Tibial artery (tissue), 4 donors: ENCODE data around the gene YWHAE.

ENCODE experiments used
- DNase-seq, 2 donors: peaks; one replicate each; pipeline ENCODE4 v3.0.0-alpha.2; 2019
- H3K27ac ChIP-seq, 2 donors: fragments of 200-600 bp; sonication (generic) in 1 of 2; 1 replicate in 1 of 2; 2 replicates in 1 of 2; pipeline ENCODE4 v1.5.1; 2018 to 2019; ENCODE audit warnings: mild to moderate bottlenecking in 1 of 2
- H3K27me3 ChIP-seq, 2 donors: fragments of 200-600 bp; sonication (generic) in 1 of 2; one replicate each; pipeline versions ENCODE4 v1.5.1 to v1.6.0; 2016 to 2019
- H3K36me3 ChIP-seq, 3 donors: fragments of 200-600 bp; sonication (generic) in 2 of 3; one replicate each; pipeline ENCODE4 v1.5.1; 2016 to 2019; ENCODE audit warnings: mild to moderate bottlenecking in 2 of 3
- H3K4me1 ChIP-seq, 4 donors: fragments of 200-600 bp; sonication (generic) in 2 of 4; 1 replicate in 3 of 4; 2 replicates in 1 of 4; pipeline ENCODE4 v1.5.1; 2016 to 2019
- H3K4me3 ChIP-seq, 2 donors: fragments of 200-600 bp; sonication (generic) in 1 of 2; 1 replicate in 1 of 2; 2 replicates in 1 of 2; pipeline ENCODE4 v1.5.1; 2018 to 2019; ENCODE audit warnings: mild to moderate bottlenecking in 2 of 2
- H3K9me3 ChIP-seq, 3 donors: fragments of 200-600 bp; sonication (generic) in 1 of 3; one replicate each; pipeline ENCODE4 v1.5.1; 2016 to 2019
- intact Hi-C: fragments of 100-400 bp; cut with DNase I; formaldehyde crosslinking; loops from one replicate; pipeline ENCODE4 v1.15.0; 2023; ENCODE audit warnings: low total_unique reads
- TF ChIP-seq, protein P1 (sequence below), 2 experiments: fragments of 200-600 bp in 1 of 2; fragments of 450-650 bp in 1 of 2; IDR thresholded peaks; one replicate each; pipeline ENCODE4 v1.5.1; 2017 to 2019; ENCODE audit warnings: antibody characterized with exemption in 2 of 2, mild to moderate bottlenecking in 1 of 2, moderate library complexity in 1 of 2

Gene YWHAE

DNA sequence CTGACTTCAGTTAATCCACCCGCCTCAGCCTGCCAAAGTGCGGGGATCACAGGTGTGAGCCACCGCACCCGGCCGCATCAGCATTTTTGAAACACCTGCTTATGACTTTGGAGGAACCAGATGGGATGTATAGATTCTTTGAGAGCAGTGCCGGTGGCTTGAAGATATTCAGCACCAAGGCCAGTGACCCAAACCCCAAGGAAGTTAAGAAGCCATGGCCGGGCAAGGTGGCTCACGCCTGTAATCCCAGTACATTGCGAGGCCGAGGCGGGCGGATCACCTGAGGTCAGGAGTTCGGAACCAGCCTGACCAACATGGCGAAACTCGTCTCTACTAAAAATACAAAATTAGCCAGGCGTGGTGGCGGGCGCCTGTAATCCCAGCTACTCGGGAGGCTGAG is 76.7 kb downstream of the YWHAE start:
- intact Hi-C loops, result no loop called here
- Histone ChIP-seq H3K36me3 (no peaks in the 10 kb centered on the region), H3K9me3 (no peaks in the 10 kb centered on the region), H3K4me3 (no peak overlapping the region), H3K27ac (no peak overlapping the region), H3K4me1 (peaks cover 0 to 11% (median 7%) of the 10 kb centered on the region in 4 donors), H3K27me3 (no peaks in the 10 kb centered on the region)
- TF ChIP-seq, protein P1, sequence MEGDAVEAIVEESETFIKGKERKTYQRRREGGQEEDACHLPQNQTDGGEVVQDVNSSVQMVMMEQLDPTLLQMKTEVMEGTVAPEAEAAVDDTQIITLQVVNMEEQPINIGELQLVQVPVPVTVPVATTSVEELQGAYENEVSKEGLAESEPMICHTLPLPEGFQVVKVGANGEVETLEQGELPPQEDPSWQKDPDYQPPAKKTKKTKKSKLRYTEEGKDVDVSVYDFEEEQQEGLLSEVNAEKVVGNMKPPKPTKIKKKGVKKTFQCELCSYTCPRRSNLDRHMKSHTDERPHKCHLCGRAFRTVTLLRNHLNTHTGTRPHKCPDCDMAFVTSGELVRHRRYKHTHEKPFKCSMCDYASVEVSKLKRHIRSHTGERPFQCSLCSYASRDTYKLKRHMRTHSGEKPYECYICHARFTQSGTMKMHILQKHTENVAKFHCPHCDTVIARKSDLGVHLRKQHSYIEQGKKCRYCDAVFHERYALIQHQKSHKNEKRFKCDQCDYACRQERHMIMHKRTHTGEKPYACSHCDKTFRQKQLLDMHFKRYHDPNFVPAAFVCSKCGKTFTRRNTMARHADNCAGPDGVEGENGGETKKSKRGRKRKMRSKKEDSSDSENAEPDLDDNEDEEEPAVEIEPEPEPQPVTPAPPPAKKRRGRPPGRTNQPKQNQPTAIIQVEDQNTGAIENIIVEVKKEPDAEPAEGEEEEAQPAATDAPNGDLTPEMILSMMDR (IDR thresholded peaks at IDR 0.05), result no peak
- DNase-seq, result no peak

DNA sequence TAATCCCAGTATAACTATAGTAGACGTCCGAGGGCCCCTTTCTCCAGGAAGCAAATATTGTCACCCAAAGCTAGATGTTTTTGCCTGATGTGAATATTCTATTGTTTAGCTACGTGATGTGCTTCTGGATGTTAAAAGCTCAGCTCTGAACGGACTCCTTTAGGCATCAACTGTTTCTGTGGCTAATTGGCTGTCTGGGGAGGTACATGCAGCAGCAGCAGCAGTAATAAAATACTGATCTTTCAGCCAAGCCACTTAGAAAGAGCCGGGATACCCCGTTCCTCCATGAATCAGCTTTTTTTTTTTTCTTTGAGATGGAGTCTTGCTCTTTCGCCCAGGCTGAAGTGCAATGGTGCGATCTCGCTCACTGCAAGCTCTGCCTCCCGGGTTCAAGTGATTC is 77.5 kb downstream of the YWHAE start:
- H3K36me3 ChIP-seq, result no peaks in the 10 kb centered on the region
- DNase-seq, result peak in 1 of 2 donors; percentile 12
- H3K4me1 ChIP-seq, result peaks cover 0 to 20% (median 12%) of the 10 kb centered on the region in 4 donors
- no peaks in the 10 kb centered on the region for H3K9me3 ChIP-seq
- intact Hi-C loops, result no loop called here
- TF ChIP-seq, protein P1 (IDR thresholded peaks at IDR 0.05), result no peak
- no peak overlapping the region for H3K27ac ChIP-seq
- no peak overlapping the region for H3K4me3 ChIP-seq
- H3K27me3 ChIP-seq, result no peaks in the 10 kb centered on the region

DNA sequence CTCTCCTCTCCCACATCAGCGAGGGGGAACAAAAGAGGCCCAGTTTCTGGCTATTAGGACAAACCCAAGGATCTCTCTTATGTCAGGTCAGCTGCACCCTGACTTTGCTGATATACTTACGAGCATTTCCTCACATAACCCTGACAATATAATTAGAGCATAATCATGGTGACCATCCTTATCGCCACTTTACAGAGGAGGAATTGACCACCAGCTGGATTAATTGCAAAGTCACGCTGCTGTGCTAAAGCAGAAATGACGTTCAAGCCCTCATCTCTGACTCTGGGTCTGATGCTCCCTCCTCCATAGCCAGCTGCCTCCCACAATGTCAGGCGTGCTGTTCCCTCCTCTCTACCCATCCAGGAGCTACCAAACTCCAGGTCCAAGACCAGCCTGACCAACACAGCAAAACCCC is 78.0 kb downstream of the YWHAE start:
- no peaks in the 10 kb centered on the region for H3K9me3 ChIP-seq
- no peak overlapping the region for H3K27ac ChIP-seq
- no peaks in the 10 kb centered on the region for H3K27me3 ChIP-seq
- intact Hi-C loops, result no loop called here
- H3K4me3 ChIP-seq, result no peak overlapping the region
- peak in 1 of 2 donors; percentile 33 for DNase-seq
- H3K4me1 ChIP-seq, result peaks cover 0 to 24% (median 14%) of the 10 kb centered on the region in 4 donors
- no peaks in the 10 kb centered on the region for H3K36me3 ChIP-seq
- TF ChIP-seq, protein P1 (IDR thresholded peaks at IDR 0.05), result no peak

DNA sequence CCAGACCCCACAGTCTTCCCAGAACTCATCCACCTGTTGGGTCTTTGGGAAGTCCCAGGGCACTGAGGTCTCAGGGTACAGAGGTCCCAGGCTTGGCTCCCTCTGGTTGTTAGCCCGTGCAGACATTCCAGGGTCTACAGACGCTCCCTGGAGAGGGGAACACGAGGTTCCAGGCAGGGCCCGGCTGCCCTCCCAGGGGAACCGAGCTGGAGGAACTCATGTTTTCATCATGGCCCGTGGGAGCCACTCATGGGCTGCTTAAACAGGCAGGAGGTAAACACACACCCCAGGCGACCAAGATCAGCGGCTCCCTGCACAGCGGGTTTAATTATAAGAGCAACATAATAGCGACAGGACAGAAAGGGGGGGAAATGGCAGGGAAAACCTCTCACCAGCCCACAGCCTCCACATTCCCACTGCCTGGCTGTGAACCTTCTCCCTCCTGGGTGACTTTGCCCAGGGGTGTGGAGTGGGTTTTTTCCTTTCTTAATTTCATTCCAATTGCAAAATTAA is 84.1 kb downstream of the YWHAE start:
- TF ChIP-seq, protein P1 (IDR thresholded peaks at IDR 0.05), result no peak
- H3K4me3 ChIP-seq, result peak overlapping the region in 1 of 2 donors; percentile 11
- no peaks in the 10 kb centered on the region for H3K9me3 ChIP-seq
- no peaks in the 10 kb centered on the region for H3K36me3 ChIP-seq
- H3K27me3 ChIP-seq, result no peaks in the 10 kb centered on the region
- H3K27ac ChIP-seq, result peak overlapping the region; percentile 79 to 83
- peaks cover 0 to 71% (median 32%) of the 10 kb centered on the region in 4 donors for H3K4me1 ChIP-seq
- DNase-seq, result peak; percentile 80 to 96
- intact Hi-C loops, result no loop called here

DNA sequence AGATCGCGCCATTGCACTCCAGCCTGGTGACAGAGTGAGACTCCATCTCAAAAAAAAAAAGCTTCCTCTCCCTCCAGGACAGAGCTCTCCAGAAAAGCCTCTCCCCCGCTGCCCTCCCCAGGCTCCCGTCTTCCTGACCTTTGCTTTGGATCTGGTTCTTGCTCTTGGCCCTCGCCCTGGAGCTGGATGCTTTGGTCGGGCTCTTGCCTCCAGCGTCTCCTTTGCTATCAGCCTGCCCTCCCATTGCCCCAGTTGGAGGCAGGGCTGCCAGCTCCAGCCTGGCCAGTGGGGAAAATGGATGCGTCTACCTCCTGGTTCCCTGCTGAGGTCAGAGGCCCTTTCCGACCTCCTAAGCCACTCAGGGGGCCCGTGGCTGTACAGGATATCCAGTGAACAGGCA is 84.6 kb downstream of the YWHAE start:
- H3K36me3 ChIP-seq, result no peaks in the 10 kb centered on the region

More for the DNA sequence above, 84.6 kb downstream of the YWHAE start:
- Histone ChIP-seq H3K4me1 (peaks cover 0 to 71% (median 32%) of the 10 kb centered on the region in 4 donors), H3K27me3 (no peaks in the 10 kb centered on the region), H3K4me3 (no peak overlapping the region), H3K9me3 (no peaks in the 10 kb centered on the region), H3K27ac (peak overlapping the region; percentile 79 to 83)
- DNase-seq, result peak; percentile 42 to 90
- TF ChIP-seq, protein P1 (IDR thresholded peaks at IDR 0.05), result no peak
- intact Hi-C loops, result no loop called here
